DND-41 (cell line): Measurements from ENCODE around the gene MPPE1.
"Not testable (repeated sequence)": the region's sequence is repeated elsewhere in the genome, so short reads cannot be mapped to it uniquely, and the experiment has no call there.

ENCODE experiments used
- ATAC-seq: fragments of 200-7000 bp; cut with Tn5 transposase; 3 replicates; pipeline ENCODE4 v1.9.1; 2021; ENCODE audit warnings: low read depth; ENCODE audit not compliant: insufficient read depth
- DNase-seq: peaks from one replicate; pipeline ENCODE4 v3.0.0-alpha.2; 2020
- H2AFZ ChIP-seq: 2 replicates; pipeline ENCODE4 v1.6.0; 2012; ENCODE audit warnings: low read depth, low read length
- H3K27ac ChIP-seq: 2 replicates; pipeline ENCODE4 v1.5.1; 2012; ENCODE audit warnings: low read length, inconsistent platforms
- H3K27me3 ChIP-seq: fragments of 200-600 bp; sonication (generic); 2 replicates; pipeline ENCODE4 v1.6.0; 2012; ENCODE audit warnings: low read length, mild to moderate bottlenecking, inconsistent platforms; ENCODE audit not compliant: insufficient read depth, poor library complexity
- H3K36me3 ChIP-seq: 2 replicates; pipeline ENCODE4 v1.5.1; 2012; ENCODE audit warnings: low read length, inconsistent platforms; ENCODE audit not compliant: insufficient read depth
- H3K4me1 ChIP-seq: 2 replicates; pipeline ENCODE4 v1.5.1; 2012; ENCODE audit warnings: mild to moderate bottlenecking, low read length; ENCODE audit not compliant: insufficient read depth
- H3K4me2 ChIP-seq: 2 replicates; pipeline ENCODE4 v1.6.0; 2012; ENCODE audit warnings: mild to moderate bottlenecking, moderate library complexity, low read length, inconsistent platforms; ENCODE audit not compliant: insufficient read depth
- H3K4me3 ChIP-seq, 2 experiments: fragments of 200-600 bp in 1 of 2; shearing (Covaris generic) in 1 of 2; 2 replicates each; pipeline ENCODE4 v1.5.1; 2012 to 2016; ENCODE audit warnings: inconsistent platforms in 2 of 2, low read length in 2 of 2, mild to moderate bottlenecking in 2 of 2, low read depth in 1 of 2, moderate library complexity in 1 of 2
- H3K79me2 ChIP-seq: 2 replicates; pipeline ENCODE4 v1.6.0; 2012; ENCODE audit warnings: low read length, inconsistent platforms; ENCODE audit not compliant: insufficient read depth
- H3K9ac ChIP-seq: 2 replicates; pipeline ENCODE4 v1.6.0; 2012; ENCODE audit warnings: low read depth, mild to moderate bottlenecking, inconsistent platforms, low read length, moderate library complexity
- H3K9me3 ChIP-seq: 2 replicates; pipeline ENCODE4 v1.5.1; 2012; ENCODE audit warnings: low read length, moderate library complexity, mild to moderate bottlenecking, inconsistent platforms; ENCODE audit not compliant: insufficient read depth, severe bottlenecking
- H4K20me1 ChIP-seq: 2 replicates; pipeline ENCODE4 v1.6.0; 2012; ENCODE audit warnings: low read length; ENCODE audit not compliant: insufficient read depth
- CTCF ChIP-seq: IDR thresholded peaks from 2 replicates; pipeline ENCODE4 v1.5.1; 2012; ENCODE audit warnings: borderline replicate concordance, low read length, moderate library complexity, mild to moderate bottlenecking; ENCODE audit not compliant: poor library complexity, severe bottlenecking; ENCODE audit errors: extremely low read depth
- EZH2 ChIP-seq: IDR thresholded peaks from 3 replicates; pipeline ENCODE4 v1.6.1; 2012; ENCODE audit warnings: borderline replicate concordance, low read depth, mild to moderate bottlenecking, moderate library complexity, low read length, inconsistent platforms; ENCODE audit not compliant: severe bottlenecking

Gene MPPE1

GRCh38 chr18:11927497-11927896, 19.4 kb upstream of the MPPE1 start:
- DNase-seq (no peak), ATAC-seq (no peak)
- no peaks in the 10 kb centered on the region for H3K27me3 ChIP-seq
- H3K4me1 ChIP-seq = no peaks in the 10 kb centered on the region
- H3K9ac ChIP-seq = no peak overlapping the region
- no peak for TF ChIP-seq EZH2
- TF ChIP-seq CTCF = no peak
- no peak overlapping the region for H3K4me2 ChIP-seq
- H3K4me3 ChIP-seq = no peak overlapping the region
- no peaks in the 10 kb centered on the region for H4K20me1 ChIP-seq
- H3K9me3 ChIP-seq = no peaks in the 10 kb centered on the region
- H3K27ac ChIP-seq = no peak overlapping the region
- H3K36me3 ChIP-seq = no peaks in the 10 kb centered on the region
- H2AFZ ChIP-seq = no peak overlapping the region
- H3K79me2 ChIP-seq = no peaks in the 10 kb centered on the region

GRCh38 chr18:11925800-11926481, 17.8 kb upstream of the MPPE1 start:
- Histone ChIP-seq H2AFZ (no peak overlapping the region), H4K20me1 (no peaks in the 10 kb centered on the region), H3K36me3 (no peaks in the 10 kb centered on the region), H3K79me2 (no peaks in the 10 kb centered on the region), H3K4me2 (no peak overlapping the region), H3K9ac (no peak overlapping the region), H3K27me3 (no peaks in the 10 kb centered on the region), H3K9me3 (no peaks in the 10 kb centered on the region), H3K4me3 (no peak overlapping the region), H3K27ac (no peak overlapping the region), H3K4me1 (no peaks in the 10 kb centered on the region)
- TF ChIP-seq EZH2 = no peak
- TF ChIP-seq CTCF = no peak
- DNase-seq (no peak), ATAC-seq (no peak)

GRCh38 chr18:11923450-11923849, 15.3 kb upstream of the MPPE1 start:
- H3K4me1 ChIP-seq = no peaks in the 10 kb centered on the region
- no peak for ATAC-seq

GRCh38 chr18:11919522-11919921, 11.4 kb upstream of the MPPE1 start:
- H3K79me2 ChIP-seq, H3K9me3 ChIP-seq, H2AFZ ChIP-seq, H3K9ac ChIP-seq, H3K36me3 ChIP-seq, H3K4me1 ChIP-seq, DNase-seq, H3K4me2 ChIP-seq, H3K27ac ChIP-seq, ATAC-seq, H3K4me3 ChIP-seq, H3K27me3 ChIP-seq, H4K20me1 ChIP-seq: not testable (repeated sequence)

More at GRCh38 chr18:11923450-11923849, 15.3 kb upstream of the MPPE1 start:
- no peak for DNase-seq
- TF ChIP-seq EZH2 (no peak), CTCF (no peak)
- Histone ChIP-seq H3K4me2 (no peak overlapping the region), H3K79me2 (no peaks in the 10 kb centered on the region), H3K27me3 (no peaks in the 10 kb centered on the region), H3K9ac (no peak overlapping the region), H3K9me3 (no peaks in the 10 kb centered on the region), H2AFZ (no peak overlapping the region), H3K4me3 (no peak overlapping the region), H3K36me3 (no peaks in the 10 kb centered on the region), H4K20me1 (no peaks in the 10 kb centered on the region), H3K27ac (no peak overlapping the region)

GRCh38 chr18:11916880-11917279, 8.8 kb upstream of the MPPE1 start:
- ATAC-seq, H3K4me2 ChIP-seq, H3K79me2 ChIP-seq, H3K4me1 ChIP-seq, H3K9ac ChIP-seq, H3K36me3 ChIP-seq, H2AFZ ChIP-seq, H3K27ac ChIP-seq, DNase-seq, H3K27me3 ChIP-seq, H4K20me1 ChIP-seq, H3K9me3 ChIP-seq, H3K4me3 ChIP-seq: not testable (repeated sequence)
